ENCODE data around the gene UBTD1.

Gene UBTD1

GRCh38 chr10:97483921-97484320 lies 14.8 kb upstream of the UBTD1 start:
- no peak for FAIRE-seq

DNA sequence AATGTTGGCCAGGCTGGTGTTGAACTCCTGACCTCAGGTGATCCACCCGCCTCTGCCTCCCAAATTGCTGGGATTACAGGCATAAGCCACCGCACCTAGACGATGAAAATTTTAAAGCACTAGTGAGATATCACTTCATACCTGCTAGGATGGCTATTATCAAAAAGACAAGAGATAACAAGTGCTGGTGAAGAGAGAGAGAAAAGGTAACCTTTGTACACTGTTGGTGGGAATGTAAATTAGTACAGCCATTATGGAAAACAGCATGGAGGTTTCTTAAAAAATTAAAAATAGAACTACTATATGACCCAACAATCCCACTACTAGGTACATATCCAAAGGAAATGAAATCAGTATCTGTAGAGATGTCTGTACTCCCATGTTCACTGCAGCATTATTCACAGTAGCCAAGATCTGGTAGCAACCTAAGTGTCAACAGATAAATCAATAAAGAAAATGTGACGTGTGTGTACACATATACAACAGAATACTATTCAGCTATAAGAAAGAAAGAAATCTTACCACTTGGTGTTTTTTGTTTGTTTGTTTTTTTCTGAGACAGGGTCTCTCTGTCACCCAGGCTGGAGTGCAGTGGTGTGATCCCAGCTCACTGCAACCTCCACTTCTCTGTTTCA lies 13.0 kb upstream of the UBTD1 start:
- no peak for FAIRE-seq

GRCh38 chr10:97490592-97490991 lies 8.1 kb upstream of the UBTD1 start:
- no peak for FAIRE-seq

DNA sequence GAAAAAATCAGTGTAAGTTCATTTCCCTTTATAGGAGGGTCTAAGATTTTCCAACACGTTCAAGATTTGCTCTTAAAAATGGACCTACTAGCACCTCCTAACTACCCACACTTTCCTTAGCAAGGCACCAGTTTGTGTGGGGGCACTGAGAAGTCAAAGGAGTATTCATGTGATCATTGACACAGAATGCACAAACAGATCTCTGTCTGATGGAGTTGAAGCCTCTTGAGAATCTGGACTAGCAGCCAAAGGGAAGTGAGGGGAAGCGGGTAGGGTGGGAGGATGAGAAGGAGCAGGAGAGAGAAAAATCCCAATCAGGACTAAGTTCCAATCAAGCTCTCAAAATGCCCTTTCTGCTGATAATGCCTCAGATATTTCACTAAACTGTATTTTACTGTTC lies 4.6 kb upstream of the UBTD1 start:
- FAIRE-seq: no peak

DNA sequence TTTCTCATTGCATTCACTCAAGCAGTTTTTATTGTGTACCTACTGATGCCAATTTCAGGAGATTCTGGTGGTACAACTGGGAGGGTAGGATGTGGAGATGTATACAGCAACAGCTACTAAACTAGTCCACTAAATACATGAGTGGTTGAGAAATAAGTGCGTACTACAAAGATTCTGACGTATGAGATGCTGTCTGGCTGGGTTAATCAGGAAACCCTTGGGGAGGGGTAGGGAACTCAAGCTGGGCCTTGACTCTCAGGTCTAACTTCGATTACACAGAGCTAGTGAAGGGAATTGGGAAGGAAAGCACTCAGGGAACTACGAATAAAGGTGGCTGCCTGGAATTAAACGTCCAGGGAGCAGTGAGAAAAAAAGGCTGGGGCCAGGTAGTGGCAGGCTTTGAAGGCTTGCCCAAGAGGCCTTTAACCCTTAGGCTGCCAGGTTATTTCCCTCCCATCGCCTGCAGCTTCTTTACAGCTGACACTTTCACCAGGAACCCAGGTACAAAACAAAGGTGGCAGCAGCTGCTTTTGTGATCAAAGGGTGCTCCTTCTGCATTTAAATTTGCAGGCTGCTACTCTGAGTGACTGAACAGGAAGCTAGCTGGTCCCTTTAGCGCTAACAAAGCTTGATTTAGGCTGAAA lies 3.7 kb upstream of the UBTD1 start:
- FAIRE-seq: no peak

DNA sequence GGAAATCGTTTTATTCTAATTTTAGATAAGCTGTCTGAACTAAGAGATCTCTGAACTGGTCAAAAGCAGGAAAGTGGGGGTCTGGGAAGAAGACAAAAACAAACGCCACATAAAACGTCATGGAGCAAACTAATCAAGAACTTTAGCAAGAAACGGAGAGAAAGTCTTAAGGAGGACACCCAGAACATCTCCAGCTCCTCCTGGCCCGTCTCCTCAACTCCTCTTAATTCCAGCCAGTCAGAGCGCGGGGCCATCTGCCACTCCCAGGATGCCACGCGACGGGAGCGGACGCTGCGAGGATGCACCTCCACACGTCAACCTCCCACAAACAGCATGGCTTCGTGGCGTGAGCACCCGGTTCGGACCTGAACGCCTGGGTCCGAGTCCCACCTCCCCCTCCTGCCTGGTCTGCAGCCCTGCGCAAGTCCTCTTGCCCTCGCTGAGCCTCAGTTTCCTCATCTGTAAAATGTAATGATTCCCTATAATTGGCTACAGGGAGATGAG lies 1.1 kb upstream of the UBTD1 start:
- FAIRE-seq: no peak

DNA sequence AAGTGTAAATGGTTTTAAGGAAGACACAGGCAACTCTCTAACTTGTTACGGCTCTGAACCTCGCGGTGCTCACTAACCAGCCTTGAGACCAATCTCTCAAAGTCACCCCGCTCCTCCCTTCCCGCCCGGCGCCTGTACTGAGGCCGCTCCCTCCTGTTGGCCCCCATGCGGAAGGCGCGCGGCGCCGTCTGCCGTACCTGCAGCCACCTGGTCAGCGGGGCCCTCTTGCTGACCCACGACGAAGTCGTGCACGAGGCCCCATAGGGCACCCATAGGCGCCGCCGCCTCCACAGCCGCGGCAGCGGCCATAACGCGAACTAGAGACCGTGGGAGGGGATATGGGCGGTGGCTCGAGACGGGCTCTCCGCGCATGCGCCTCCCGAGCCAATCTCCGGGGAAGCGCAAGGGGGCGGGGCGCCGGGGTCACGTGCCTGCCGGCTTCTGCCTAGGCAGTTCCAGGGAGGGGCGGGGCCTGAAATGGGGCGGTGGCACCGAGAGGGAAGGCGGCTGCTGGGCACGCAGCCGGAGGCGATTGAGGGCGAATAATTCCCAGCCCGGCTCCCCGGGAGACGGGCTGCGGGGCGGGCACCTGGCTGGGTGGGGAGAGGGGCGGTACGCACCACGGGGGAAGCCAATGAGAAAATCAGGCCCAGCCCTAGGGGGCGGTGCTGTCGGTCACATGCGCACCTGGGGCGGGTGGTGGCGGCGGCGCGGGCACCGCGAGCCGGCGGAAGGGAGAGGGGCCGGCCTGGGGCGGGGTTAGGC lies 466 bp upstream of the UBTD1 start, which contains the start of gene MMS19:
Gene MMS19, minus strand, starts transcription at position 347 of the 765 bp plus-strand sequence. Its CDS starts 38 bp downstream, at position 309.
- no peak for FAIRE-seq

- FAIRE-seq: no peak
These were observed 1.0 kb downstream of the UBTD1 start for GRCh38 chr10:97499561-97500296.

DNA sequence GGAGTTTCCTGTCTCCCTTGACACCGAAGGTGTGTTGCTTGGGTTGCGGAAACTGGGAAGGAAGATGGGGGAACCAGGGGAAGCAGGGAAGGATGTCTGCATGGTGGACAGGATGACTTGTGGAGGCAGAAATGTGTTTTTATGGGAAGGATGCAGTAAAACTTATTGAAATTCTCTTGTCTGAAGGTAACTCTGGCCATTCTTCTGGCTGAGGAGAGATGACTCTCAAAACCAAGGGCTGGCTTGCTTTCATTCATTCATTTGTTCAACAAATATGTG lies 1.5 kb downstream of the UBTD1 start:
- FAIRE-seq: no peak

- no peak for FAIRE-seq
These were observed 4.2 kb downstream of the UBTD1 start for GRCh38 chr10:97502916-97503315.

DNA sequence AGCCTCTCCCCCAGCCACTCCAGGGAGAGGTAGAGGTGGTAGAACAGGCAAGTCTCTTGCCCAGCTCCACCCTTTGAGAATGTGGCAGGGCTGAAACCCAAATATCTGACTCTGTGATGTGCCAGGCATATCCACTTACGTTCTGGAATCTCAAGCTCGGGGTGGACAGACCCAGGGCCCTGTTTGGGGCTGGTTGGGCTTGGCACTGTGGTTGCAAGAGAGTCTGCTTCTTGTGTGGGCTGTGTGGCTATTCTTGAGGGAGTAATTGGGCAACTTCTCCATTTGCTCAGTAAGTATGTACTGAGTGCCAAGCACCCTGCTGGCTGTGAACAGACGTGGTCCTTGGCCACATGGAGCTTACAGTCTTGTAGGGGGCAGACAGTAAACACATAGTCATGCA lies 4.7 kb downstream of the UBTD1 start:
- FAIRE-seq: no peak

DNA sequence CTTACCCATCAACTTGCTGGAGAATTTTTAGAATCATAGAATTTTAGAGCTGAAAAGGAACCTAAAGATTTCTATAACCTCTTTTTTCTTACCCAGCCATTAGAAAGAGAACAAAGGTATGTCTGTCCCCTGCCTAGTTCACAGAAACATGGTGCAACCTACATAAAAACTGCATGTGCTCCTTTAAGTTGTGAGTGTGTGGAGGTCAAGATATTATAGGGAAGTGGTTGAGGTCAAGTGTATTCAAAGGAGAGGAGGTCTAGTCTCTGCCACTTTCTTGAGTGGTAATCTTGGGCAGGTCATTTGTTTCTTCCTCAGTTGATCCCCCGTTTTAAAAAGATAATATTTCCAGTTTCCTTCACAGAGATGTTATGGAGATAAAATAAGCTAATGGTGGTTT lies 6.4 kb downstream of the UBTD1 start:
- FAIRE-seq: no peak

- FAIRE-seq: no peak
These were observed 7.7 kb downstream of the UBTD1 start for GRCh38 chr10:97506199-97506991.

GRCh38 chr10:97508342-97508741 lies 9.6 kb downstream of the UBTD1 start:
- no peak for FAIRE-seq

DNA sequence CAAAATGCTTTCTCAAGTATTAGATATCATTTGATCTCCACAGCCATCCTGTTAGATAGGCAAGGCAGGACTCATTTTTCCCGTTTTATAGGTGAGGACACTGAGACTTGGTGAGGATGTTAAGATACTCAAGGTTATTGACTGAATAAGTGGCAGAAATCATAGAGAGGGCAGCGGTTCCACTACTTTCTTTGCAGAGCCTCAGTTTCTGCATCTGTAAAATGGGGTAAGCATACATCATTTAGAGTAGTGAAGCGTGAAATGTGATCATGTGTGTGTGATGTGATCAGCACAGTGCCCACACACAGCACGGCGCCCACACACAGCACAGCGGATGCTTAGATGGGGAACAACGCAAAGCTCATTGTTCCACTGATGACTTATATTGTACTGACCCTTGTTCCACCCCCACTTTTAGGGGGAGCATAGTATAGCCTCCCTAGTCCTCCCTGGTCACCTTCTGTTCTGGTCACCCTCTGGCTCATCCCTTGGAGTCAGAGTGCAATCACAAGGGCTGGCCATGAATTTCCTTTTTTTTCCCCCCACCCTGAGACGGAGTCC lies 10.5 kb downstream of the UBTD1 start:
- no peak for FAIRE-seq

- FAIRE-seq: no peak
These were observed 12.0 kb downstream of the UBTD1 start for GRCh38 chr10:97510686-97511085.

DNA sequence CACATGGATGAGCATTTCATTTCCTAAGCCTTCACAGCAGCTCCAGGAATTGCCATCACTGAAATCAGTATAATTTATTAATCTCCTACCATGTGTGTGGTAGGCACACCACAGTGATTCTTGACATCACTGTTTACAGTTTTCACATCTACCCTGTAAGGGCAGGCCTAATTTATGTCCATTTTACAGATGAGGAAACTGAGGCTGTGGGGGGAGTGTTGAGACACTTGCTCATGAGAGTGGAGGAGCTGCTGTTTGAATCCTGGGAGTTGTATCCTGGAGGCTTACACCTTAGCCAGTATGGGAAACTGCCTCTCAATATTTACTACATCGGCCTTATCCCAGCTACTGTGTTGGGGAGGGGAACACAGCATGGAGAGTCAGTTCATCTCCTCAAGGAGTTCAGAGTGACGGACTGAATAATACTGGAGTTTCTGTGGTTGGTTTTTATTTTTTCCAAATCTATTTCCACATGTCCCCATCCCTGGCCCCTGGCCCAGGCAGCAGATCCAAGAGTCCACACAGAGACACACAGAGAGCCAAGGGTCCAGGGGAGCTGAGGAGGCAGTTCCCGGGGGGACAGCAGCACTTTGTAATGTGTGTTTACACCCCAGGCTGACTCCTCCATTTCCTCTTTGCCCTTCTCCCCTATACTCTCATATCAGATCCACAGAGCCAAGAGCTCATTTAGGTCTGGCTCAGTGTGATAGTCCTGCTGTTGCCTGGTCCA lies 13.2 kb downstream of the UBTD1 start:
- no peak for FAIRE-seq

DNA sequence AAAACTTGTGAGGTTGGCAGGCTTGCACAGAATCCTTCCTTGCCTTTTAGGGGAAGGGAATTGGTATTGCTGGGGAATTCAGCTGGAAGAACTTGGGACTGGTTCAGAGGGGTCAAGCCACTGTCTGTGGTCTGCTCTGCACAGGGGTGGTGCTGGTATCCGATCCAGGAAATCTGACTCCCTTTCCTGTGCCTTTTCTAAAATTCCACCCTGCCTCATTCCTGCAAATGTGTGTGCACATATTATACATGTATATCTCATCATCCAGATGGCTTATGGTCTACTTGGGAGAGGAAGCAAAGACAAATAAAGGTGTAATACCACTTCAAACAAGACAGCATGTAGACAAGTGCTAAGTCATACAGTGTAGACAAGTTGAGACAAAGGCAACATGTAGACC lies 14.3 kb downstream of the UBTD1 start:
- FAIRE-seq: no peak

GRCh38 chr10:97514344-97514743 lies 15.6 kb downstream of the UBTD1 start:
- no peak for FAIRE-seq

DNA sequence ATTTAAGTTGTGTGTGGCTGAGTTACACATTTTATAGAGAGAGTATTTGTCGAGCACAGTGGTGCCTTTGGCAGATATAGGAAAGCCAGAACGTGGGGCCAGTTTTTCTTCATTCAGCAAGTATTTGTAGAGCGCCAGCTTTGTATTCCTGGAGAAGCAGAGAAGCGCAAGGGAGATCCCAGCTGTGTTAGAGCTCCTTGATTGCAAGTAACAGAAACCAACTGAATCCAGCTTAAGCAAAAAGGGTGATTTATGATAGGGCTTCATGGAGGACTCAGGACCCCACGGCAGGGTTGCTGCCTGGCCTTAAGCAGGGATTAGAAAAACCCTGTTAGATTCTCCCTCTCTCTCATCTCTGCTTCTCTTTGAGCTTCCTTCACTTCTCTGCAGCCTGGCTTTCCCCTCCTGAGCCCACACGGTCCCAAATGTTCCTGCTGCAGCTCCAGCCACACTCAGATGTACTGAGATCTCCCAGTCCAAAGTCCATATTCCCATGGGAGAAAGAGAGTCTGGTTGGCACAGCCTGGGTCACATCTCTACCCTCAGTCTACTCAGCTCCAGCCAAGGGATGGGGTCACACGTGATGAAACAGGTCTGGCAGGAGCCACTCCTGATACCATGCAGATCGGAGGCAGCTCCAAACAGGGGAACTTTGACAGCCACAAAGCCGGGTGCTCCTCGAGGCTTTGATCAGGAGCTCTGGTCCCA lies 16.7 kb downstream of the UBTD1 start:
- FAIRE-seq: no peak

All from colon (tissue), 2 donors.